MM.1S (cell line): ENCODE data around the gene SLC25A48.

ENCODE experiments used
- EZH2 ChIP-seq: fragments of 300-600 bp; sonication (generic); optimal IDR thresholded peaks from 2 replicates; pipeline ENCODE3; 2017; ENCODE audit warnings: low read depth, mild to moderate bottlenecking, antibody characterized with exemption, low read length, mixed read lengths
- EZH2phosphoT487 ChIP-seq: fragments of 300-600 bp; sonication (generic); IDR thresholded peaks from 2 replicates; pipeline ENCODE4 v1.6.1; 2018; ENCODE audit warnings: antibody characterized with exemption, low read length
- TF ChIP-seq, protein P1 (sequence below): fragments of 300-600 bp; sonication (generic); IDR thresholded peaks from 2 replicates; pipeline ENCODE4 v1.5.1; 2016; ENCODE audit warnings: antibody characterized with exemption, low read length, mixed read lengths

DNA sequence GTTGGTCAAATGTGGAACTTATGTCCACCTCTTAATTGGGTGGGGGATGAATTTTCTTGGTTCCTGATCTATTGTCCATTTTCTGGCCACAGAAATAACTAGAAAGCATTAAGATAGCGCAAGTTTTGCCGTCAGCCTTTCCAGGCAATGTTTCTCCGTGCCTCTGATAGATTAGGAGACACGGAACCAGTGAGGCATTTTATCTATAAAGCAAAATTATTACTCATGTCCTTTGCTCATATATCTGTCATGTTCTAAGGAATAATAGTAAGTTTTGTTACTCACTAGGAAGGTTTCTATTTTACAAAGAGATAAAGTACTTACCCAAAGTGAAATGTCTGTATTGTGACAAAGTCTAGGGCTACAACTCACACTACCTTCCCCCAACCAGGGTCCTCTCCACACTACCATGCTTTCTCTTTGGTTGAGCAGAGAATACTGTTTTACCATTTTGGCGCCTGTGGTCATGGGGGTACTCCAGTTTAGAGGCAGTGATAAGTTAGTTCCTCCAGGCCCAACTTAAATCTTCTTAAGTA is 81.1 kb downstream of the SLC25A48 start:
- TF ChIP-seq, protein P1, sequence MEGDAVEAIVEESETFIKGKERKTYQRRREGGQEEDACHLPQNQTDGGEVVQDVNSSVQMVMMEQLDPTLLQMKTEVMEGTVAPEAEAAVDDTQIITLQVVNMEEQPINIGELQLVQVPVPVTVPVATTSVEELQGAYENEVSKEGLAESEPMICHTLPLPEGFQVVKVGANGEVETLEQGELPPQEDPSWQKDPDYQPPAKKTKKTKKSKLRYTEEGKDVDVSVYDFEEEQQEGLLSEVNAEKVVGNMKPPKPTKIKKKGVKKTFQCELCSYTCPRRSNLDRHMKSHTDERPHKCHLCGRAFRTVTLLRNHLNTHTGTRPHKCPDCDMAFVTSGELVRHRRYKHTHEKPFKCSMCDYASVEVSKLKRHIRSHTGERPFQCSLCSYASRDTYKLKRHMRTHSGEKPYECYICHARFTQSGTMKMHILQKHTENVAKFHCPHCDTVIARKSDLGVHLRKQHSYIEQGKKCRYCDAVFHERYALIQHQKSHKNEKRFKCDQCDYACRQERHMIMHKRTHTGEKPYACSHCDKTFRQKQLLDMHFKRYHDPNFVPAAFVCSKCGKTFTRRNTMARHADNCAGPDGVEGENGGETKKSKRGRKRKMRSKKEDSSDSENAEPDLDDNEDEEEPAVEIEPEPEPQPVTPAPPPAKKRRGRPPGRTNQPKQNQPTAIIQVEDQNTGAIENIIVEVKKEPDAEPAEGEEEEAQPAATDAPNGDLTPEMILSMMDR = no peak
- no peak for TF ChIP-seq EZH2
- TF ChIP-seq EZH2phosphoT487 = no peak
